Urinary bladder (tissue), 4 donors: ENCODE results near the gene OR6V1. TPM values are rescaled to one million over a fixed set of nuclear protein-coding genes. Genes with fewer than 3 reads are reported as not detected.

Experiments used
- DNase-seq: peaks from one replicate; pipeline ENCODE4 v3.0.0-alpha.2; 2015; ENCODE audit errors: extremely low spot score
- H3K27ac ChIP-seq: one replicate; pipeline ENCODE4 v1.5.1; 2013; ENCODE audit warnings: low read depth, mild to moderate bottlenecking, moderate library complexity
- H3K36me3 ChIP-seq: one replicate; pipeline ENCODE4 v1.6.1; 2013; ENCODE audit warnings: mild to moderate bottlenecking, moderate library complexity; ENCODE audit not compliant: insufficient read depth
- H3K4me1 ChIP-seq: one replicate; pipeline ENCODE4 v1.6.1; 2013; ENCODE audit warnings: mild to moderate bottlenecking, moderate library complexity; ENCODE audit not compliant: insufficient read depth
- H3K4me3 ChIP-seq: one replicate; pipeline ENCODE4 v1.5.1; 2013; ENCODE audit warnings: low read depth, low read length
- WGBS: extraction: QIAGEN DNeasy Blood & Tissue Kit; methylation state at CpG from one replicate; pipeline ENCODE4 v1.1.7; 2013; 5-methylcytosine and 5-hydroxymethylcytosine counted together
- polyA plus RNA-seq: library from polyadenylated mRNA; stranded (reverse); fragments of 200-250 nt; gene quantifications from one replicate; pipeline ENCODE4 v1.2.3, GENCODE V29; 2013
- total RNA-seq: library from RNA; depleted of rRNA; stranded (reverse); fragments of >200 nt; gene quantifications from one replicate; pipeline ENCODE4 v1.2.3, GENCODE V29; 2014
- donor health status: healthy with polysubstance abuse.
- donor health status: healthy.

The OR6V1 gene
- total and polyA plus RNA-seq, 2 donors = not detected

DNA sequence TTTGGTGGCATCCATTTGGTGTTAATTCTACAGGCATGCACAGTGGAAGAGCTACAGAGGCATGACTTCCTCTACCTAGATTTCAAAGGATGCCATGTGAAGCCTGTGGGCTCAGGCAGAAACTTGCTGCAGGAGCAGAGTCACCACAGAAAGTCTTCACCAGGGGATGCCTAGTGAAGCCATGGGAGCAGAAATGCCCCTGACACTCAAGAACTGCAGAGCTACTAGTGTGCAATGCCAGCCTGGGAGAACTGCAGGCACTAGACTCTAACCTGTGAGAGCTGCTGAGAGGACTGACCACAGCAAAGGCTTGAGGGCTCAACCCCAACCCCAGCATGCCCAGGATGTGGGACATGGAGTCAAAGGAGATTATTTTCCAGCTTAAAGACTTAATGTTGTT lies 29.1 kb upstream of the OR6V1 start:
- Histone ChIP-seq H3K36me3 (no peaks in the 10 kb centered on the region), H3K4me1 (no peaks in the 10 kb centered on the region), H3K27ac (no peak overlapping the region), H3K4me3 (no peak overlapping the region)
- no peak for DNase-seq

DNA sequence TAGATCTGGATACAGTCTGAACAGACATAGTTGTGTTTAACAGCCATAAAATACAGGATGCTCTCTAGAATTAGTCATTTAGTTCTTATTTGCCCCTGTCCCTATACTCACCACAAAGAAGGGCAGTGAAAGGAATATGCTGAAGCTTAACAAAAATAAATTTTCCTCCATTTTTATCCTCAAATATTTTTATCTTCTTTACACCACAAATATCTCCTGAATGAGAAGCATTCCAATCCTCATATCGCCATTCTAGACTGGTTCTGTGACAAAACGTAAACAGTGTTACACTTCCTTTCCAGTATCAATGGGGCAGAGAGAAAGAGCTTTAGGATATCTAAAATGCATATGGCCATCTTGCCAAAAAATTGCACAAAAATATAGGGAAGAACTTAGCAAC lies 26.8 kb upstream of the OR6V1 start:
- no peak overlapping the region for H3K4me3 ChIP-seq
- 69% methylated on average over 2 of the region's 2 CpGs for WGBS
- H3K36me3 ChIP-seq = no peaks in the 10 kb centered on the region
- H3K4me1 ChIP-seq = no peaks in the 10 kb centered on the region
- no peak for DNase-seq
- no peak overlapping the region for H3K27ac ChIP-seq

DNA sequence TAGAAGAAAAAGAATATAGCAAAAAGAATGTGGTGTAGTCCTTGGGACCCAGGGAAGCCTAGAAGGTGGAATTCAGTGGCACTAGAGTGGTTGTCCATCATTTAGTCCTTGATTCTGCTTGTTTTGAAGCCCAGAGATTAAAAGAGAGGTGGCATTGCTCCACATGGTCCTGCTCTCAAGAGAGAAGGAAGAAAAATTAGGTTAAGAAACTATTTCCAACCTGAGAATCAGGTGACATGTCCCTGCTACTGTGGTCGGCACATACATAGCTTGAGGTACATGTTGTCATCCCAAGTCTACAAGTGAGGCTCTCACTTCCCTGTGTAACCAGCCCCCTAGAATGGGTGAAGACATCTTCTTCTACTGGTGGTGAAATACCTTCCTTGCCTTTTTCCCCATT lies 25.1 kb upstream of the OR6V1 start, which contains the start of gene OR9A2:
OR9A2 (minus strand) TSS at position 101 of the 400 bp plus-strand sequence; CDS start at position 101, 0 bp downstream.
- Histone ChIP-seq H3K36me3 (no peaks in the 10 kb centered on the region), H3K27ac (no peak within 1 kb of the TSS), H3K4me1 (no peaks in the 10 kb centered on the region), H3K4me3 (no peak within 1 kb of the TSS)
- no peak for DNase-seq
- WGBS = 95% methylated on average over 1 of the region's 1 CpG

DNA sequence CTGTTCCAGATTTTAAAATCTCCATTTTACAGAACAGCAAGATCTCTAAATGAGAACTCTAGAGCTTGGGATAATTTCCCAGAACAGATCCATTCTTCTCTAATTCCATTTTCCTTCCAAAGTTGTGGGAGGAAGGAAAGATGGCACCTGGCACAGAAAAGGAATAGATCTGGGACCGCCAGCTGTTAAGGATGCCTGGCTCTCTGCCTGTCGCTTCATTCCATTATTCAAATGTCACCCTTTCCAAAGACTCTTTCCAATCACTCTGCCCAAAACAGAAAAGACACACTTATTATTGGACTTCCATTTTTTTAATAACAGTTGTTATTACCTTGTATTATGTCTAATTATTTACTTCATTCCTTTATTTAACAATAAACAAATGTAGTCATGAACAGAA lies 24.5 kb upstream of the OR6V1 start:
- DNase-seq = no peak
- Histone ChIP-seq H3K4me1 (no peaks in the 10 kb centered on the region), H3K27ac (no peak overlapping the region), H3K36me3 (no peaks in the 10 kb centered on the region), H3K4me3 (no peak overlapping the region)
- WGBS = 79% methylated on average over 2 of the region's 2 CpGs

DNA sequence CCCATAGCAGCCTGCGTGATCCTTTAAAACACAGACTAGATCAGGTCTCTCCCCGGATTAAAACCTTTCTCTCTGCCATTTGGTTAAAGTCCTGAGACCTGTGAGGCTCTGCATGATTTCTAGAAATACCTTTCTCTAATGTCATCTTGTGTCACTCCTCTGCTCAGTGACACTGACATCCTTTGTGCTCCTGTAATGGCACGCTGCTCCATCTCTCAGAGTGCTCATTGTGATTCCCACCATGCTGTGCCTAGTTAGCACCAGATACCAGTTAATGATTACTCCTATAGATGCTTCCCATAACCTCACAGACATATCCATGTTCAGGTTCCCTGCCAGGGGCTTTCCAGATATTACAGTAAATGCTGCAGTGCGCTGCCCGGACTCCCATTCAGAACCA lies 13.5 kb upstream of the OR6V1 start:
- H3K4me3 ChIP-seq = no peak overlapping the region
- DNase-seq = no peak
- H3K27ac ChIP-seq = no peak overlapping the region
- H3K36me3 ChIP-seq = no peaks in the 10 kb centered on the region
- 93% methylated on average over 5 of the region's 5 CpGs for WGBS
- H3K4me1 ChIP-seq = no peaks in the 10 kb centered on the region

DNA sequence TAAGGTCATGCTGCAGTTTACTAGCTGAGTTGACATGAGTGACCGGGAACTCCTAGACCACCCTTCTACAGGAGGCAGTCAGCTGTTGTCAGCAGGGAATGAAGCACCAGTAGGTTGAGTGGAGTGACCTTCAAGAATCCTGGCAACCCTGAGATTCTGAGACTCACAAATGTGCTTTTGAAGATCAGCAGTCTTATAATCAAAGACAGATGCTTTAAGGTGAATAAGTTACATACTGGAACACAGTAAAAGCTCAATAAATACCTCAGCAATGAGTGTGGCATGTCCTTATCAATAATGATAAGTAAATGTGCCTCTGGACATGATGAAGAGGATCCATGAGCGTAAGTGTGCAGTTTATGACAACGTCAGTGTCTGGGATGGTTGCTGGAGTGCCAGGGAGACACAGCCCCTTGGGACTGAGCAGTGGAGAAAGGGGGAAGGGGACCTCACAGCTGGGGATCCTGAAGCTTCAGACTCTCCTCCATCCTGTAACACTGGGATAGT lies 11.9 kb upstream of the OR6V1 start:
- Histone ChIP-seq H3K36me3 (no peaks in the 10 kb centered on the region), H3K4me3 (no peak overlapping the region), H3K27ac (no peak overlapping the region), H3K4me1 (no peaks in the 10 kb centered on the region)
- WGBS = 66% methylated on average over 3 of the region's 3 CpGs
- DNase-seq = no peak

DNA sequence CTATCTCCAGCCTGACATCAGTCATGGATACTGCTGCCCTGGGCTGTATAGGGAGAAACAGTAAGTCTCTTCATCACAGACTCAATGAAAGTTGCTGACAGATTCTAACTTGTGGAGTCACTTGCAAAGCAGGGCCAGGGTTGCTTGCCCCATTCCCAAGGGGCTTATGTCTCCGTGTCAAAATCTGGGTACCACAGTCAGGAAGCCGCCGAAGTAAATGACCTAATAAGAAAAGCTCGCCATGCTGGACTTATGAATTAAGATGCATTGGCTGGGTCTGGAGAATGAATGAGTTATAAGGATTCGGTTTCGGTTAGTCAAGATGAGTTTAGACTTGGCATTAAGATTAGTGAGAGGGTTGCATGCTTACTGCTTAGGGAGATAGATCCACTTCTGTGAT lies 10.8 kb upstream of the OR6V1 start:
- DNase-seq = no peak
- no peaks in the 10 kb centered on the region for H3K36me3 ChIP-seq
- H3K27ac ChIP-seq = no peak overlapping the region
- 90% methylated on average over 6 of the region's 6 CpGs for WGBS
- H3K4me1 ChIP-seq = no peaks in the 10 kb centered on the region
- no peak overlapping the region for H3K4me3 ChIP-seq

DNA sequence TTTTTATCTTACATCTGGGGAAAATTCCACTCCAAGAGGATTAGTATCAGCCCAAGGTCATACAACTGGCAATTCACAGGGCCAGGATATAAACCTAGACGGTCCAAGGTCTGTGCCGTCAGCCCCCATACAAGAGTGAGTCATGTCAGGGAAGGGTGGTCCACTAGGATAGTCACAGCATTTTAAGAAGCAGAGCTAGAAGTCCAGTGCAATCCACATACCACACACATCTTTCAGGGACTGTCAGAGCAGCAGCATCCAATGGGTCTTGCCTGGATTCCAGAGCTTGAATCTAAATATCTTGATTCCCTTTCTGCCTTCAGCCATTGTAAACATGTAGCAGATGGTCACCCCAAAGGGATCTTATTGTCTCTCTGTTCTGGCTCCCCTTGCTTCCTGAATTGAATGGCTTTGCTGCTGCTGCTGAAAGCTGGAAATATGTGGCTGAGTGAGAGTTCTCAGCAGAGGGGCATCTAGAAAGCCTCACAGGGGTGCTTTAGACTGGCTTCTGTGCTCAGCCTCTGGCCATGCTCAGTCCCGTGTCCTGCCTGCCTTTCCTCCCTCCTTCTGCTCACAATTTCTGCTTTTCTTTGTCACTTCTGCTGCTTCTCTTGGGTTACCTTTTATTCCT lies 9.9 kb upstream of the OR6V1 start:
- Histone ChIP-seq H3K4me1 (no peaks in the 10 kb centered on the region), H3K36me3 (no peaks in the 10 kb centered on the region), H3K27ac (no peak overlapping the region), H3K4me3 (no peak overlapping the region)
- WGBS = 51% methylated on average over 3 of the region's 3 CpGs
- DNase-seq = no peak

DNA sequence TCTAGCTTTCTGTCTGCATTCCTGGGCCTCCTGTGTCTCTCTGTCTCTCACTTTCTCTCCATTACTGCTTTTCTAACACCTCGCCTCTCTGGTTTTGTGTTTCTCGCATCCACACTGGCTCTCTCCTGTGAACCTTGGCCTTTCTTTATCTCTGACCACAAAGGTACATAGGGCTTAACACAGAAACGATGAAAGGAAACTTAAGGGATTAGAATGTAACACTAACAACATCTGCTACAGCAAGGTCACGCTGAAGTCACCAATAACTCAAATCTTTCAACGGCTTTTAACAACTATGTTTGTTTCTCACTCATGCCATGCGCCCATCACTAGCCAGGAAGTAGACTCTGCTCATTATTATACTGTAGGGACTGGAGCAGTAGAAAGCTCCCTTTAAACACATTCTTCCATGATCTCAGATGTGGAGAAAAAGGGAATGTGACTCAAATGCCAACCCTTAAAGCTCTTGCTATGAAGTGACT lies 9.3 kb upstream of the OR6V1 start:
- WGBS = 53% methylated on average over 6 of the region's 6 CpGs
- no peak overlapping the region for H3K27ac ChIP-seq
- no peak overlapping the region for H3K4me3 ChIP-seq
- no peaks in the 10 kb centered on the region for H3K4me1 ChIP-seq
- no peak for DNase-seq
- no peaks in the 10 kb centered on the region for H3K36me3 ChIP-seq

DNA sequence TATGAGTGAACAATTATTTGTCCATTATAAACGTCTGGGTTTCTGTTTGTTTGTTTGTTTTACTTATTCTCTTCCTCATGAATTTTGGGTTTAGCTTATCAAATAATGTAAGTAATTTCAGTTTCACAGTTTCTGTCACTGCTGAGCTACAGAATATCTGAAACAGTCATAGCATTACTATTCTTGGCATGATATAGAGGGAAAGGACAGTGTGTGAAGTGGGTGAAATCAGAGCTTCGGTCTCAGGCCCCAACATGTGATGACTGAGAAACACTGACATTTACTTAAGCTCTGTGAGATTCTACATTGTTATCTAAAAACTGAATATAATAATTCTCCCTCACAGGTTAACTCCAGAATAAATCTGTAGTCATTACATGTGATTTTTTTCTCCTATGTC lies 8.8 kb upstream of the OR6V1 start:
- DNase-seq = no peak
- 50% methylated on average over 2 of the region's 2 CpGs for WGBS
- Histone ChIP-seq H3K4me1 (no peaks in the 10 kb centered on the region), H3K36me3 (no peaks in the 10 kb centered on the region), H3K4me3 (no peak overlapping the region), H3K27ac (no peak overlapping the region)

DNA sequence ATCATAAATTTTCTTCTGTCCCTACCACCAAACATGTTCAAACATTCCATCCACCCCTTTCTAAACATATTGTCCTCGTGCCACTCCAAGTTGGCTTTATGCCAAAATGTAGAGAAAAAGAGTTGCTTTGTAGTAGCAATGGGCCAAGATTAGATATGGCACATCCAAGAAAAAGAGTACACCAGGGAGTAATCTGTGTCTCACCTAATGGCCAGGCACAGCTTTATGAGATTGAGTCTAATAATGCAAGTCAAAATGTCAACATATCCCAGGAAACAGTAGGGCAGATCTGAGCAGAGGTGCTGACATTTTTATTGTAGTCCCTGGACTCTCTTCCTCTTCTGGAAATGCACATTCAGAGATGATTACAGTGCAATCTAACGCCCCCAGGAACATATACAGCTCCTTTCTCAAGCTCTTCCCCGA lies 5.7 kb upstream of the OR6V1 start:
- H3K36me3 ChIP-seq = no peaks in the 10 kb centered on the region
- 28% methylated on average over 3 of the region's 3 CpGs for WGBS
- no peak overlapping the region for H3K4me3 ChIP-seq
- H3K27ac ChIP-seq = no peak overlapping the region
- no peaks in the 10 kb centered on the region for H3K4me1 ChIP-seq
- no peak for DNase-seq

DNA sequence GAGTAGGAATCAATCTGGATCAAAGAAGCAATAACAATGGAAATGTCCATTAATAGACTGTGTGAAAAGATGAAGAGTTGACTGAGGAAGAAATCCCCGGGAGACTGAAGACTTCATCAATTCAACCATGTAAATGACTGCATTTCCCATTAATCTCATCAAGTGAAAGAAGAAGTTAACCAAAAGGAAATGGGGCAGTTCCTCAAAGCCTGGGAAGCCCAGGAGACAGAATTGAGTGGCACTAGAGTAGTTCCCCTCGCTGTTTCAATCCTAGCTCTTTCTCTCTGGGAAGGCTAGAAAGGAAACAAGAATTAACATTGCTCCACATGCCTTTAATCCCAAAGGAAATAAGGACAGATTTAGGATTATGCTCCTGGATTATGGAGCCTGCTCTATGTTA lies 4.8 kb upstream of the OR6V1 start:
- no peaks in the 10 kb centered on the region for H3K4me1 ChIP-seq
- DNase-seq = no peak
- no peak overlapping the region for H3K27ac ChIP-seq
- WGBS = 78% methylated on average over 2 of the region's 2 CpGs
- no peaks in the 10 kb centered on the region for H3K36me3 ChIP-seq
- no peak overlapping the region for H3K4me3 ChIP-seq

DNA sequence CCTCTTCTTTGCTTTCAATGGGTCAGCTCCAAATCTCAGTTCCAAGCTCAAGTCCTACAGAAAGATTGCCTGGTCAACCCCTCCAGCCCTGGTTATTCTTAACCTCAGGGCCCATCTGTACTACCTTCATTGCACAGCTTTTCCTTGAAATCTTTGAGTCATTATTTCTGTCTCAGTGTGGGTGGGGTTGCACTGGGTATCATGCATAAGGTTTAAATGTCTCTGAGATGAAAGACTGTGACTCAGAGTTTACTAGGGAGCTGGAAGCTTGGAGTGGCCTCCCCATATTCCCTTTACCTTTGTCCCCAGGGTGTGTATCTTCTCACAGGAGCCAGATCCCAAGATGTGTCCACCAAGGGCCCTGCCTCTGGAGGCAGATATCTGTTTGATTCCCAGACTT lies 3.3 kb upstream of the OR6V1 start:
- Histone ChIP-seq H3K4me3 (no peak overlapping the region), H3K36me3 (no peaks in the 10 kb centered on the region), H3K4me1 (no peaks in the 10 kb centered on the region), H3K27ac (no peak overlapping the region)
- DNase-seq = no peak

DNA sequence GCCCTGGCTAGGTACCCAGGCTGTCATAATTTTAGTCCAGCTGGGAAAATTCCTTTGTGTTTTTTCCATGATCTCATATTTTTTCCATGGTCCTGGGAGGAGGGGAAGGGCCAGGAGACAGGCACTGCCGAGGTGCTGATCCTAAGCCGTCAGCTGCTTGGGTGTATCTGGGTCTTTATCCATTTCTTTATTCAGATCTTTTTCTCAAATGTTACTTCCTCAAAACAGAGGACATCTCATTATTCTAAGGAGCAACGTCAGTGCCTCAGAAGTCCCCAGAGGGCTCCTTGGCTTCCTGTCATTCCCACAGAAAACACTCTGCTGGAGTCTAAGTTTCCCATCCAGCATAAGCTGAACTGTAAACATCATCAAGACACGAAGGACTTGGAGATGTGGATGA lies 2.8 kb upstream of the OR6V1 start:
- H3K4me1 ChIP-seq = no peaks in the 10 kb centered on the region
- H3K36me3 ChIP-seq = no peaks in the 10 kb centered on the region
- no peak overlapping the region for H3K4me3 ChIP-seq
- no peak overlapping the region for H3K27ac ChIP-seq
- whole genome bisulfite sequencing = 36% methylated on average over 4 of the region's 4 CpGs
- DNase-seq = no peak

DNA sequence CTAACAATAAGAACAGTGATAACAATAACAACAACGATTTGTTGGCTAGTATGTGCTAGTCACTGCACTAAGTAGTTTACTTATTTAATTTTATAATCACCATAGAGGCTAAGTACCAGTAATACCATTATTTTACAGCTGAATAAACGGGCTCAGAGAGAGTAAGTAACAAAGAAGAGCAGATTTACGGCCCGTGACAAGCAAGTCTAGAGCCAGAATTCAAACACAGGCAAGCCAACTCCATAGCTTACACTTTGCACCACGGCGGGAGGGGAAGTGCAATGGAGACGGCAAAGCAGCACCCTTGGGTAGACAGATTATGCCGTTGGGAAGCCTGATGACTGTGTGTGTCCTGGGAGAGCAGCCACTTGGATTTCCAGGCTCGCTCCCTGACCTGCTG lies 1.2 kb upstream of the OR6V1 start:
- WGBS = 19% methylated on average over 9 of the region's 9 CpGs
- no peak overlapping the region for H3K27ac ChIP-seq
- no peaks in the 10 kb centered on the region for H3K4me1 ChIP-seq
- DNase-seq = no peak
- no peak overlapping the region for H3K4me3 ChIP-seq
- no peaks in the 10 kb centered on the region for H3K36me3 ChIP-seq
